Measurements from ENCODE around the gene DOCK2.
"Not testable (repeated sequence)": the region's sequence is repeated elsewhere in the genome, so short reads cannot be mapped to it uniquely, and the experiment has no call there.

The DOCK2 gene

DNA sequence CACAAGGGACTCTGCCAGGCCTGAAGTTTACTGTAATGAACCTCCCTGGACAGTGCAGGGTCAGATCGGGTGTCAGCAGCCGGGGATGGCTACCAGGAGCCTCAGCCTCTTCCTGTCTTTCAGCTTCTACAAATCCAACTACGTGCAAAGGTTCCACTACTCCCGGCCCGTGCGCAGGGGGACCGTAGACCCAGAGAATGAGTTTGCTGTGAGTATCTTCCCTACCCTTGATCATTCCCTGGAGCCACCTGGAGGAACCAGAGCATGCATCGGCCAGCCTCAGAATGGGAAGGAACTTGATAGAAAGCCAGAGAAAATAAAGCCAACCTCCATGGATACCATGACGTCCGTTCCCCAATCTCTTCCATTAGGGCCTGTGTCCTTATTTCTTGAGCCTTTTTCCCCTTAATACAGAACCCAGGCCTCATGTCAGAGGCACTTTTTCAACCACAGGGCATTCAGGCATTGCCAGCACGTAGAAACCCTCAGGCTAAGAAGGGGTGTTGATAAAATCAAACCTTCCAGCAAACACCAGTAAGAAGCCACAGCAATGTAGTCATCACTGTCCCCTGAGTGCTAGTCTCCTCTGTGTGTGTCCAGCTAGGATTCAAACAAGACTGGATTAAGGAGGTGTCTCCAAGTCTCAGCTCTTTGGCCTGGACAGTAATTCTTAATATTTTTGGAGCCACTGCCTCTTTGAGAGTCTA lies 419.6 kb downstream of the DOCK2 start:
- no peak for DNase-seq (ENCODE audit: low read depth)

- DNase-seq (ENCODE audit: low read depth), result no peak
These were observed 420.2 kb downstream of the DOCK2 start for GRCh38 chr5:170057311-170057710.

GRCh38 chr5:170059221-170059620 lies 422.1 kb downstream of the DOCK2 start:
- no peak for DNase-seq (ENCODE audit: low read depth)

- DNase-seq (ENCODE audit: low read depth), result no peak
These were observed 430.1 kb downstream of the DOCK2 start for GRCh38 chr5:170067152-170067551.

DNA sequence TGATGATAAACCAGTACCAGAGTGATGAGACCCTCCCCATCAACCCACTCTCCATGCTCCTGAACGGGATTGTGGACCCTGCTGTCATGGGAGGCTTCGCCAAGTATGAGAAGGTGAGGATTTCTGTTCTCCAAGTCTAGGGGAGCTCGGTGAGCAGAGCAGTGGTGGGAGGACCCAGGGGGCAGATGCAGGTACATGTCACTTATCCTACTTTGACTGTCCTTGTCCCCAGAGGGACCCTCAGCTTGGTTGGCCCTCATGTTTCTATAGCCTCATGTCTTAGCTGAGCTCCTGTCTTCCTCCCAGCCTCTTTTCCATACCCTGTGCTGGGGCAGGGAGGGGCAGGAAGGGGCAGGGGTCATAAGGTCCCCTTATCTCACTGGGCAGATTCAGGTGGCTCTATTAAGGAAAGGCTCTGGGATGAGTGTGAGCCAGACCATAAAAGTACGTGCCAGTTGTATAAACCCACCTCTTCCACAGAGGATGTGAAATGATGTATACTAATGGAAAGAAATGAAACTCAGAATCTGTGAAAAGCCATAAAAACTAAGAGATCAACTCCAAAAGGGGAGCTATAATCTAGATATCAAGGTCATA lies 430.6 kb downstream of the DOCK2 start:
- no peak for DNase-seq (ENCODE audit: low read depth)

DNA sequence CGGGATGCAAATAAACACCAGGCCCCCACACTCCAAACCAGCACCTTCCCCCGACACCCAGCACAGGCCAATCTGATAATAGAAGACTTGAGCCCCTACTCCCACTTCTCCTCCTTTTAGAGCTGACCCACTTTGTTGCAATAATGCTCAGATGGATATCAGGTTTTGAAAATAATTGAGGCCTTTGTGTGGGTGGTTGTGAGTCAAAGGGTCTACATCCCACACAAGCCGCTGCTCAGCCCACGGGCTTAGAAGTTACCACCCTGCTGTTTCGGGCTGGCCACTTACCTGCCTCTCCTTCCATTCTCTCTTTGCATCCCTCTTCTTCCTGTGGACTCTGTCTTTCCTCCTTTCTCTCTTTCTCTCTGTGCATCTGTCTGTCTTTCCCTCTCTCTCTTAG lies 432.4 kb downstream of the DOCK2 start:
- no peak for DNase-seq (ENCODE audit: low read depth)

DNA sequence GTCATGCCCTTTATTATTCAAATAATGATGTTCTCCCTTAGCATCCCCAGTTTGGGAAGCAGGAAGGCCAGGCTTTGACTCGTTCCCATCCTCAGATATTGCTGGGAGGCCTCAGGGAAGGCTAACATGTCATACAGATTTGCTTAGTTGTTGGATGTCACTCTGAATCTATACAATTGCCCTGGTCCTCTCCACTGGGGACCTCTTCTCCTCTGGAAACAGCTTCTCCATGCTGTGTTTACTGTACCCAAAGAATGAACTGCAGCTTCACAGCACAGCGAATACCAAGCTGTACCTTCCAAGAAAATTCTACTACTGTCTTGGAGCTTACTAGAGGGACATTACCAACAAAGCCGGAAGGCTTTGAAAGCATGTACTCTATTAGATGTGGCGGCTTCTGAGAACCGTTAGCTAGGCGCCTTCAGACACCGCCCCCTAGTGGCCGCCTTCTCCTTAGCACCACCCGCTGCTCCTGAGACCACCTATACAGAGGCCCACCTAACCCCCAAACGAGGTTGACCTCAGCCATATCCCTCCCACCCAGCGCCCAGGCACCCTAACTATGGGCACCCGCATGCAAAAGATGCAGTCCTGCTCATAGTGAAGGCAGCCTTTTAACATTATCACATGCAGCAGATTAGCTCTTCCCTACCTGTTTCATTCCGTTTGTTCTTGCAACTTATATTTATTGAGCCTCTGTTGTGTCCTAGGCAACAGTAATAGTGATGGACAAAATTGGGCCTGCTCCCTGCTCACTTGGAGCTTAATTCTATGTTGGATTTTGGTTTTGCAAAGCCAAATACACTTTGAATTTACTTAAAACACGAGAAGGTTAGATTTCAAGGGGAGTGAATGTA lies 433.7 kb downstream of the DOCK2 start:
- DNase-seq (ENCODE audit: low read depth), result no peak

GRCh38 chr5:170071748-170072147 lies 434.7 kb downstream of the DOCK2 start:
- DNase-seq (ENCODE audit: low read depth), result no peak

GRCh38 chr5:170075696-170076095 lies 438.6 kb downstream of the DOCK2 start:
- no peak for DNase-seq (ENCODE audit: low read depth)

- DNase-seq (ENCODE audit: low read depth), result no peak
These were observed 439.1 kb downstream of the DOCK2 start for GRCh38 chr5:170076211-170076610.

GRCh38 chr5:170076739-170077138 lies 439.7 kb downstream of the DOCK2 start:
- DNase-seq (ENCODE audit: low read depth), result no peak

DNA sequence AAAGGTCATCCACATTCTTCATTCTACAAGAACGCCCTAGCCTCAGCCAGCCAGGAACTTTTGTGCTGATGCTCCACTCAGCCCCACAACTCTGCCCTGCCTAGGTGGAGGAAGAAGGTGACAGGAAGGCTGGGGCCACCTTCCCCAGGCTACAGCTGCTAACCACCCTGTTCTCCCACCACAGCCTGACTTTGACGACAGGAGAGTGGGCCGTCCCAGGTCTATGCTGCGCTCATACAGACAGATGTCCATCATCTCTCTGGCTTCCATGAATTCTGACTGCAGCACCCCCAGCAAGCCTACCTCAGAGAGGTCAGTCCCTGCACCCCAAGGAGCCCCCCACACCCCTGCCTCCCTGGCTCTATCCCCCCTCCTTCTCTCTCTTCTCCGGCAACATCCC lies 440.5 kb downstream of the DOCK2 start:
- no peak for DNase-seq (ENCODE audit: low read depth)

GRCh38 chr5:170078458-170078857 lies 441.4 kb downstream of the DOCK2 start:
- no peak for DNase-seq (ENCODE audit: low read depth)

DNA sequence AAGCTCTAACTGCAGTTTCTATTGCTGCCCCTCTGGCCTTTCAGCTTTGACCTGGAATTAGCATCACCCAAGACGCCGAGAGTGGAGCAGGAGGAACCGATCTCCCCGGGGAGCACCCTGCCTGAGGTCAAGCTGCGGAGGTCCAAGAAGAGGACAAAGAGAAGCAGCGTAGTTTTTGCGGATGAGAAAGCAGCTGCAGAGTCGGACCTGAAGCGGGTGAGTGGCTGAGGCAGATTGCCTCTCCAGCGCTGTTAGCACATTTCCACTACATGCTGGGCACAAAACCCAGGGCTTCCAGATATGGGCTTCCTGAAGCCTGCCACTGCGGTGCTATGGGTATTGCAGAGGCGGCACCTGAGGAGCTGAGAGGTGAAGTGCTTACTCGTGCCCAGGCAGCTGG lies 441.9 kb downstream of the DOCK2 start:
- no peak for DNase-seq (ENCODE audit: low read depth)

DNA sequence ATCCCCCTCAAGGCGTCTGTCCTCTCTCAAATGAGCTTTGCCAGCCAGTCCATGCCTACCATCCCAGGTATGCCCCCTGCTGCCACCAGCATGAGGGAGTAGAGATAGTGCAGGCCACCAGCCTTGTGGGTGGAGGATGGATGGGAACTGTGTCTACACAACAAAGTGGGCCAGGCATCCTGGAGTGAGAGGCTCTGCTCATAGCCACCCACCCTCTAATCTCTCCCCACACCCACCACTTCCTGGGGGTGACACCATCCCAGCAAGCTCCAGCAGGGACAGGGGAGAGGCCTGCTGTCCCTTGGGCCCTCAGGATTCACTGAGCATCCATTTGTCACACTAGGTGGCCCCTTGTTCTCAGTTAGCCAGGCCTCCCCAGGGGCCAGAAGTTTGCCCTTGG lies 443.1 kb downstream of the DOCK2 start:
- no peak for DNase-seq (ENCODE audit: low read depth)

- DNase-seq (ENCODE audit: low read depth), result no peak
These were observed 443.8 kb downstream of the DOCK2 start for GRCh38 chr5:170080786-170081445.

GRCh38 chr5:170081616-170082015 lies 444.5 kb downstream of the DOCK2 start:
- no peak for DNase-seq (ENCODE audit: low read depth)

DNA sequence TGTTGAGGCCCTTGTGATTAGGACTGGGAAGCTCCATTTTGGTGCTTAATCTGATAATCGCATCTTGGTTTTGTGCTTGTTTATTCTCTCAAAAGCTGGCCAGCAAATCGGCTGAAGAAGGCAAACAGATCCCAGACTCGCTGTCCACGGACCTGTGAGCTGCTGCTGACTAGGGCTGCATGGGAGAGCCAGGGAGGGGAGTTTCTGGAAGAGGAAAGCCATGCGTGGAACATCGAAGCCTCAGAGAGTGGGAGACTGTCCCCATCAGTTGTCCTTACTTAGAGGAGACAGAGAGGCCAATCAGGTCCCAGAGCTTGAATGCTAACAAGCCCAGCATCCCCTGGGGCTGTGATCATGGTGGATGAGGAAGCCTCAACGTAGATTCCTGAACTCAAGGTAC lies 445.6 kb downstream of the DOCK2 start:
- no peak for DNase-seq (ENCODE audit: low read depth)

DNA sequence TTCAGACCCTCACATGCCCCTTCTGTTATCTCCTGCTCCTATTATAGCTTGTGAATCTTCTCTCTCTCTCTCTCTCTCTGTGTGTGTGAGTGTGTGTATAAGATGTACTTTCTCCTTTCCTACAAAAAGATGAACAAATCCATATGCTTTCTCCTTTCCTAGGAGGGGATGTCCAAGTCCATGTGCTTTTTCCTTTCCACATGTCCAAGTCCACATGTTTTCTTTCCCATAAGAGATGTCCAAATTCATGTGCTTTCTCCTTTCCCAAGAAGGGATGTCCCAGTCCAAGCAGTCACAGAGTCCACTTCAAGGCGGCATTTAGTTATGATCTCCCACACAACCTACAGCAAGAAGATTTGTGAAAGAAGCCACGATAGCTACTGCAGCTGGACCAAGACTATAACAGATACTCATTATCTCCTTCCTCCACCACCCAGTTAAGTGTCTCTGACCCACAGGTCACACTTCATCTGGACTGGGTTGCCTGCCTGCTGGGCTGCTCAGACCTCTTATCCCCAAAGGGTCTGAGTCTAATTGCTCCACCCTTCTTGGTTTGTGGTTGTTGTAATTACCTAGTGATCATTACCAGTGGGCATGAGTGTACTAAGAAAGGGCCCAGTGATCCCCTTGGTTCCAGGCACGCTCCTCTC lies 450.2 kb downstream of the DOCK2 start:
- no peak for DNase-seq (ENCODE audit: low read depth)

DNA sequence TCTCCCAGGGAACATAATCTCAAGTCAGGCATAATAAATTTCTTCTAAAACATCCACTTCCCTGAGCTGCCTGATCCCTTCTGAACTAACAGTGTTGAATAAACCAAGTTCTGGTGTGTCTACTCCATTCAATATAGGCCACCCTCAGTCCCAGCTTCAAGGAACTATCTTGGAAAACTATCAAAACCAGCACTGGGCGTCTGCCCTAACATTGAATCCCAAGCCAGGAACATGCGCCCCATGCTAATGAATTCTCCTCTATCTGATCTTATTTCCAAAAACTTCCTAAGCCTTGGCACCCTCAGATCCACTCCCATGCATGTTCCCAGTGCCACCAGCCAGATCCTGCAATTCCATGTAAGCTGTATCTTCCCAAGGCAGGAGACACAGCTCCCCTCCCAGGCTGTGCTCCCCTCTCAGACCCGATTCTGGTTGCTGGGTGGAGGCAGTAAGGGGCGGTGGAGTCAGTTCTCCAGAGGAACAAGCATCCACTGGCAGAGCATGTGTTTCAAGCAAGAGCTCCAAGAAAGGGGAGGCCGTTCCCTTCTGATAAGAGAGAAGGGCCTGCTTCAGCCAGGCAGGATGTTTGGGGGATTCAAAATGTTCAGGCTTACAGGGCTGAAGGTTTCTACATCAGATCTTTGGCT lies 455.5 kb downstream of the DOCK2 start:
- no peak for DNase-seq (ENCODE audit: low read depth)

GRCh38 chr5:170094329-170094728 lies 457.3 kb downstream of the DOCK2 start:
- not testable (repeated sequence) for DNase-seq (ENCODE audit: low read depth)

GRCh38 chr5:170095646-170096045 lies 458.6 kb downstream of the DOCK2 start:
- DNase-seq (ENCODE audit: low read depth), result no peak

Data from GM04504 (cell line).